SIG-M5 treated with dmso at 0.1 percent for 504 hours (cell line): ENCODE data around the gene THOC5.

ENCODE experiments used
- DNase-seq: peaks from one replicate; lab custom pipeline; 2025; ENCODE audit not compliant: unreplicated experiment; lab: John Stamatoyannopoulos, UW

The THOC5 gene

DNA sequence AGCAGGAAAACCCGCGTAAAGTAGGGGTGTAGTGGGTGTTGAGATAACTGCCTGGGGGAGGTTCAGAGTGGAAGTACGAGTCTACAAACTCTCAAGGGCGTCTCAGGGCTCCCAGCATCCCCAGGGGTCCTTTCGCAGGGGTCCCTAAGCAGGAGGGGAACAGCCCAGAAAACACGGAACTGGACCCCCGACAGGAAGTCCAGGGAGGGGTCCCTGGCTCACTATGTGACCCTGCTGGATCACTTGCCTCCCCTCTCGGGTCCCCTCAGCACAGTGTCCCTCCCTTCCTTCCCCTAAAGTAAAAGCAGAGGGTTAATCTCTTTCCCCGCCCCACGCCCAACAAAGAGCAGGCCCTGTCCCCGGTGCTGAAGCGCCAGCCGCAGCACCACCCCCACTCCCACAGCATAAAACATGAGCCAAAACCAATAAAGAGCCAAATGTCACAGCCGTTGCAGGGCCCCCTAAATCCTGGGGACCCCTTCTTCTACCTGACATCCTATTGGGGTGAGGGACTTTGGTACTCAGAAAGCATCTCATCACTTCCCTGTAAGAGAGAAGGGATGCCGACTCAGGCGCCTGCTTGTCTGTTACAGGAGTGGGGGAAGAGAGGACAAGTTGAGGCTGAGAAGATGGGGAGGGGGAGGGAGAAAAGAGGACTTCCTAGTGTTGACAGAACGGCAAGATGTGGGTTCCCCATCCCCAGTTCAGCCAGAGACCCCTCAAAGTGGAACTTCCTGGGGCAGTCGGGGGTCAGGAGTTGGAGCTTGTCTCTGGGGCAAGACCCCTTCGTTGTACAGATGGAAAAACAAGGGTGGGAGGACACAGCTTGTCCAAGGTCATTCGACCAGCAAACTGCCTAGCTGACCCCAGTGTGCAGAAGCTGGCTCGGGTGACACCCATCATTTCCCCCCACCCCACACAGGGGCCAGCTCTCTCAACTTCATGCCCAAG is 75.0 kb downstream of the THOC5 start:
- DNase-seq: no peak

DNA sequence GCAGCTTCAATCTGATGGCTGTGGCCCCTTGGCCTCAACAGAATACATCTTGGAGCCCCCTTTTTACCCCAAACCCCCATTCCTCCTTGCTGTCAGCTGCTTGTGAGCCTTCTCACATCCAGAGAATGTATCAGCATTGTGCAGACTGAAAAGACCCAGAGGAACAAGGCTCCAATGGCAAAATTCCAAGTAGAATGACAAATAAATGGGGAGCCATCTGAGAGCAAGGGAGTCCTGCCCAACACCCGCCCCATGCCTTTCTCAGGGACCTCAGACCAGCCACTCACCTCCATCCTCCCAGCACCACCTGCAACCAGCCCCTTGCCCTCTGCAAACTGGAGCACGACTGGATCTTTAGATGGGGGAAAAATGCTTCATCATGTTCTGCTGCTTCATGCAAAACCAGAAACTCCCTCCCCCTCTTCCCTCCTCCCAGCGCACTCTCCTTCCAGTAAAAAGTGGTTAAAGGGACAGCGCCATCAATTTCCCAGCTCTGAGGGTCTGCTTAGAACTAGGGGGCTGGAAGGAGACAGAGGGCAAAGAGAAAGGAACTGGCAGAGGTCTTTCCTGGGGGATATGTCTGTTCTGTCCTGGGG is 75.7 kb downstream of the THOC5 start:
- DNase-seq: no peak

DNA sequence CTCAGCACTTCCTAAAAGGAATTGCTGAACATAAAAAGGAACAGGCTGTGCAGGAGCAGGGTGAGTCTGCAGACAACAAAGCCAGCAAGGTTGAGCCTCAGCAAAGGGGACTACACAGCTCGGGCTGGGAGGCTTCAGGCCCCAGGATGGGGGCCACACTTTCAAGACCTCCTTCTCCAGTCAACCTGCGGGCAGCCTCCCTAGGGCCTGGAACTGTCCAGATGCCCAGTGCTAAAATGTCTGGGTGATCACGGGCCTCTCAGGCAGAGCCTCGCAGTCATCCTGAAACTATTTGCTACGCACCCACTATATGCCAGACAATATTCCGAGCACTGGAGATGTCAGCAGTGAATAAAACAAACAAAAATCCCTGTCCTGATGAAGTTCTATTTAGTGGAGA is 77.4 kb downstream of the THOC5 start:
- DNase-seq: no peak

DNA sequence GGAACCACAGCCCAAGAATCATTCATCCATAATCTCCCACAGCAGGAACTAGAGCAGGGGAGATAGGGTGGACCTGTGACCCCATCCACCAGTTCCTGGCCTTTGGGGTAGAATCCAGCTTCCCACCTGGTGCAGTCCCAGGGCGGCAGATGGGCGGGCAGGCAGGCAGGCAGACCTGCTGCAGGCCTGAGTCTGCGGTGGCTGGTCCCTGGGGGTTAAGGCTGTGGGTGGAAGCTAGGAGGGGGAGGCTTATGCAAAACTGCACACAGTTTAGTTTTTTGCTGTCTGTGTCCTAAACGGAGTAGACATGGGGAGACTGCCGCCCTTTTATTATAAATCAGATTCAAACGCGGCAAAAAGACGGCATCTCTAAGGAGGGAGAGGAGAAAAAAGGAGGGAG is 78.0 kb downstream of the THOC5 start:
- DNase-seq: no peak

DNA sequence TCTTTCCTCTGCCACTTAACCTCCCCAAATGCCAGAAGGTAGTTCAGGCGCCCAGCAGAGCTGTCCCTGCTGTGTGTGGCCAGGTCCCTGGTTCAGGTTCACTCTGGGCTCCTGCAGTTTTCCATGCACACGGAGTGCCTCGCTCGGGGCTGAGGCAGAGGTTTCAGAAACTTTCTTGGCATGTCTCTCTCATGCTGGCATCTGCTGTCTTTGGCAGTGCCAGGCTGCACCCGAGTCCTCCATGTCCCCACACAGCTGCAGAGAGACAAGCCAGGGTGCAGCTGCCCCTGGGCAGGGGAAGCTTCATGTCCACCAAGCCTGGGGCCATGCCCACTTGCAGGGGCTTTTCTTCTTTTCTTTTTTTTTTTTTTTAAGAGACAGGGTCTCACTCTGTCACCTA is 80.6 kb downstream of the THOC5 start:
- DNase-seq: no peak

DNA sequence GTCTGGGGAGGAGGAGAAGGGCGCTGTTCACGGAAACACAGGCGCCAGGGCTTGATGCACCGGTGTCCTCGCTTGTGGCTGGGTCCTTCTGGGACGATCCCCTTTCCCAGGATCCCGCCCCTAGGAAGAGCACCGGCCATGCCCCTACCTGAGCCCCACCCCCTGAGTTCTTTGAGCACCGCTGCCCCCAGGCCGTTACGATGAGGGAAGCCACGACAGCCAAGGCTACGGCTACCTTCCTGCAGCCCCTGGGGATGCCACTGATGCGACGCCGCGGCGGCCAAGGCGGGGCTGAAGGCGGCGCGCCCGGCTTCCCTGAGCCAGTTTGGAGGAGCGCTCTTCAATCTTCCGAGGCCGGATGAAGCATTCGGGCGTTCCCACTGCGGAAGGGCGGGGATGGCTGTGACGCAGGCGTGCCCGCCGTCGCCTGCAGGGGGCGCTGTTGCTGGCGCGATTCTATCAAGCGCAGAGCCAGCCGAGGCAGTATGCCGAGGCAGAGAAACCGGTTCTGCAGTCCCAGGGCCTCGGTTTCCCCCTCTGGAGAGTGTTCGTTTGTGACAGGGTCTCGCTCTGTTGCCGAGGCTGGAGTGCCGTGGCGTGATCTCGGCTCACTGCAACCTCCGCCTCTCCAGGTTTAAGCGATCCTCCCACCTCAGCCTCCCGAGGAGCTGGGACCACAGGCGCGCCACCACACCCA is 83.2 kb downstream of the THOC5 start:
- DNase-seq: peak; percentile 50

DNA sequence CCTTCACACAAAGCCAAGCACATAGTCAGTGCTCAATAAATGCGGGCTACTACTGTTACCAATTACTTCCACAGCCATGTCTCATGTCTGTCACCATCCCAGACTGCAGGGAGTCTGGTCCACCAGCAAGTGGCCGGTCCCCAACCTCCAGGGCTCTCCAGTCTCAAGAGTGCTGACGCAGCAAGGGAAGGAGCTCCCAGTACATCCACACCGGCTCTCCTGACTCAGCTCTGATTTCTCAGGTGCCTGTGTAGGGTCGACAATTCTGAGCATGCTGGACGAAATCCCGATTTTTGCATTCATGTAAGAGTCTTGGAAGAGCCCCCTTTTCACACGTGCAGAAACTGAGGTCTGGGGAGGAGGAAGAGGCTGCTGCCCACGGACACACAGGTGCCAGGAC is 83.8 kb downstream of the THOC5 start:
- no peak for DNase-seq

DNA sequence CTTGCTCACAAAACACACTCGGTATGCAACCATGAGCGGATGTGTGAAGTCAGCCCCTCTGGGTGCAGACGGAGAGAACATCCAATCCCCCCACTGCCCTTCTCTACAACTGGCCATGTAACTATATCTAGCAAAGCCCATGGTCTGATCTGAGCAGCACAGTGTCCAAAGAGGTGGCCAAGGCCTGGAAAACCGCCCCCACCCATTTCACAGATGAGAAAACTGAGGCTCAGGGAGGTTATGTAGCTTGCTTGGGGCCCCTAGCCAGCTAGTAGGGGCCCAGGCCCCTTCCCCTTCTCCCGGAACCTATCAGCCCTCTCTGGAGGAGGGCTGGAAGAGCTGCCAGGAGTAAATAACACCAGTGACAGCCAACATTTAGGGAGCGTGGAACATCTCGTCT is 89.0 kb downstream of the THOC5 start:
- DNase-seq: no peak

DNA sequence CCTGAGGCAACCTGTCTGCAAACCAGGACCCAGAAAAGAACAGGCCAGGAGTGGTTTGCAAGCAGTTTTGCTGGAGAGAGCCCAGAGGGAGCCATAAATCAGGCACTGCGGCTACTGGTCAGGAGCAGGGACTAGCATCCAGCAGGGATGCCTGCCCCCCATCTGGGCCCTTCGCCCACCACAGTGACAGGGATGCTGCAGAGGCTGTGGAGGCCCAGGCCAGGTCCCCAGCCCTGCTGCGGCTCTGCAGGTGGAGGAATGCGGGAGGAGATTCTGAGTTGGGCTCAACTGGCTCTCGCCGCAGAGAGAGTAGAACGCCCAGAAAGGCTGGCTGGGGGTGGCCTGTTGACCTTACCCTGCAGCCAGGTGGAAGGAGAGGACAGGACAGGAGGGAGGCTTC is 89.9 kb downstream of the THOC5 start:
- no peak for DNase-seq

DNA sequence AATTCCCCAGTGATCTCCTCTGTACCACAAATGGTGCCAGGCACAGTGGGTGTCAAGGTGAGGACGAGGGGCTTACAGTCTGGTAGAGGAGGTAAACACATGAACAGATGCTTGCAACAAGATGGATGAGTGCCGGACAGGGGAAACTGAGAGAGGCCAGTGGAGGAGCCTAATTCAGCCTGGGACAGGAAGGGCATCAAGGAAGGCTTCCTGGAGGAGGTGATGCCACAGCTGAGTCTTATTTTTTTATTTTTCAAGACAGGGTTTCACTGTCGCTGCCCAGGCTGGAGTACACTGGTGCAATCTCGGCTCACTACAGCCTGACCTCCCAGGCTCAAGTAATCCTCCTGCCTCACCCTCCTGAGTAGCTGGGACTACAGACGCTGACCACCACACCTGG is 92.3 kb downstream of the THOC5 start:
- no peak for DNase-seq

DNA sequence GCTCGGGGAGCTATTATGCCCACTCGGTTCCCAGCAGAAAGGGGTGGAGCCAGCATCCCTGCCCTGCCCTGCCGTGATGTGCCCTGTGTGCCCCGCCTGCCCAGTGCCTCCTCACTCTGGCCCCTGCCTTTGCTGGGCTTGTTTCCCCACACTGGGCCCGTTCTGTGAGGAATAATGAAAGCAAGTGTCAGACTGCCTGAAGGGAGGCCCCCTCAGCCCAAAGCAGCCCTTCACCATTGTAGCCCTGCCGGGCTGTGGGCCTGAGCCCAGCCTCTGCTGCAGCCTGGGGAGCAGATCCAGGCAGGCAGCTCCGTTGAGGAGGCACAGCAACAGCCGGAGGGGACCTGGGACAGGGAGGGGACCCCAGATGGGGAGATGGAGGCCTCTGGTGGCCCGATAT is 93.8 kb downstream of the THOC5 start:
- no peak for DNase-seq

DNA sequence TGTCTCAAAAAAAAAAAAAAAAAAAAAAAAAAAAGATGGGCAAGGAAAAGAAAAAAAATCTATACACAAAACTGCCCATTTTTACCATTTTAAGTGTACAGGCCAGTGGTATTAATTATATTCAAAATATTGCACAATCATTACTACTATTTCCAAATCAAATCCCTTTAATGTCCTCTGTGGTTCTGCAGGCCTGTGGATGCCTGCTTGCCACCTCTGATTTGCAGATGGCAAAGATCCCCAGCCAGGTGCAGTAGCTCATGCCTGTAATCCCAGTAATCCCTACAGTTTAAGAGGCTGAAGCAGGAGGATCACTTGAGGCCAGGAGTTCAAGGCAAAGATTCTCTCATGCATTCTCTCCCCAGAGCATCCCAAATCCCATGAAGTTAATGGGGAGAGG is 95.0 kb downstream of the THOC5 start:
- no peak for DNase-seq

DNA sequence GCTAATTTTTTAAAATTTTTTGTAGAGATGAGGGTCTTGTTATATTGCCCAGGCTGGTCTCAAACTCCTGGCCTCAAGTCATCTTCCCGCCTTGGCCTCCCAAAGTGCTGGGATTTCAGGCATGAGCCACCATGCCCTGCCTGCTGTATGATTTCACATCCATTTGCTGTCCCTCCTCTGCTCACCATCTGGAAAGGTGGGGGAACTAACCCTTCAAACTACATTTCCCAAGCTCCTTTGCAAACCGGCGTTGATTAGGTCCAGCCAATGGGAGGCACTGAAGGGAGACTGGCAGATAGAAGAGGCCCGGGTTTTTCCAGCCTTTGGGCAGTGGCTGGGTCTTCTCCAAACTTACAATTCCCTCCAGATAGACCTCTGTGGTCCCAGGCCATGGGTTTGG is 95.8 kb downstream of the THOC5 start:
- DNase-seq: peak; percentile 45

DNA sequence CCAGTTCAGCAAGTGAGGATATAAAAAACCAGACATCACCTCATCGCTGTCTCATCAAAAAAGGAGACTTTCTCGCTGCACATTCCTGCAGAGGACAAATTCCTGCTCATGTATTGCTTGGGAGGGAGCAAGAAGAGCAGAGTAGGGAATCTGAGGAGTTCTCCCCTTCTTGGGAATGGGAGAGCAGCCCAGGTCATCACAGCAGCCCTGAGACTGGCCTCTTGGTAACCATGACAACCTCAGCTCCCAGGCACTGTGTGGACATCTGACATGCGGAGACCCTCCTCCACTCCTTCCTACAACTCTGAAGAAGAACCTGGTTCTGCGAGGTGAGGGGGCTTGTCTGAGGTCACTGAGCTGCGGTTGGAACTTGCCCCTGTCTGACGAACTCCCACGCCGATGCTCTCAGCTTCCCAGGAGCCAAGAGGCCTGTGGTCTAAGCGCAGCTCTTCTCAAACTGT is 97.3 kb downstream of the THOC5 start:
- no peak for DNase-seq
